H1 (cell line): Measurements from ENCODE around the gene PTPN5. TPM values are rescaled to one million over a fixed set of nuclear protein-coding genes. Genes with fewer than 3 reads are reported as not detected.

Experiments
- CTCF ChIA-PET: fragments of 300-600 bp; sonication (Branson Sonifier 250); formaldehyde crosslinking; loops from one replicate; lab custom pipeline; 2021; ENCODE audit not compliant: partially characterized antibody; lab: Charles Lee
- POLR2A ChIA-PET: fragments of 300-600 bp; sonication (Branson Sonifier 250); formaldehyde crosslinking; loops from one replicate; lab custom pipeline; 2021; ENCODE audit warnings: inconsistent platforms; ENCODE audit not compliant: partially characterized antibody; lab: Charles Lee
- DNase-seq, 2 experiments: peaks; one replicate each; pipeline versions ENCODE4 v3.0.0 to v3.0.0-alpha.2; 2010 to 2022; ENCODE audit warnings: low spot score in 2 of 2, low read depth in 1 of 2, mixed read lengths in 1 of 2
- FAIRE-seq: peaks from 2 replicates; lab custom pipeline; 2011; peaks lifted over from hg19 to GRCh38; lab: Jason Lieb, UNC
- H2AFZ ChIP-seq: 2 replicates; pipeline ENCODE4 v1.8.1; 2012; ENCODE audit warnings: low read length, inconsistent platforms
- H2AK5ac ChIP-seq: 2 replicates; pipeline ENCODE4 v1.6.1; 2013; ENCODE audit warnings: low read depth, low read length
- H2BK120ac ChIP-seq: replicated peaks from 2 replicates; pipeline ENCODE3; 2013; ENCODE audit warnings: low read depth, low read length, inconsistent platforms
- H2BK12ac ChIP-seq: 2 replicates; pipeline ENCODE4 v1.6.1; 2013; ENCODE audit warnings: low read depth, low read length
- H2BK15ac ChIP-seq: 2 replicates; pipeline ENCODE4 v1.6.1; 2013; ENCODE audit warnings: low read length
- H2BK20ac ChIP-seq: 2 replicates; pipeline ENCODE4 v1.6.1; 2013; ENCODE audit warnings: low read length
- H2BK5ac ChIP-seq: 2 replicates; pipeline ENCODE4 v1.6.1; 2013; ENCODE audit warnings: low read depth, low read length
- H3K14ac ChIP-seq: 2 replicates; pipeline ENCODE4 v1.6.1; 2013; ENCODE audit warnings: inconsistent platforms; ENCODE audit not compliant: insufficient read length
- H3K18ac ChIP-seq: 2 replicates; pipeline ENCODE4 v1.6.1; 2013; ENCODE audit warnings: low read length; ENCODE audit errors: extremely low read depth
- H3K23ac ChIP-seq: 2 replicates; pipeline ENCODE4 v1.6.1; 2013; ENCODE audit warnings: inconsistent platforms; ENCODE audit not compliant: insufficient read length
- H3K23me2 ChIP-seq: 2 replicates; pipeline ENCODE4 v1.6.1; 2013; ENCODE audit warnings: low read depth, low read length
- H3K27ac ChIP-seq: 2 replicates; pipeline ENCODE4 v1.6.1; 2011; ENCODE audit warnings: low read depth, low read length, inconsistent platforms
- H3K27me3 ChIP-seq, 4 experiments: replicated peaks in 1 of 4; 1 replicate in 1 of 4; 2 replicates in 3 of 4; pipeline versions ENCODE4 v1.6.1 to v1.8.1; 2011 to 2013; ENCODE audit warnings: low read length in 3 of 4, mild to moderate bottlenecking in 3 of 4, inconsistent platforms in 2 of 4, mixed read lengths in 2 of 4, moderate library complexity in 1 of 4; ENCODE audit not compliant: control insufficient read depth in 3 of 4, insufficient read depth in 3 of 4; ENCODE audit errors: extremely low read depth in 1 of 4
- H3K36me3 ChIP-seq, 4 experiments: 2 replicates each; pipeline versions ENCODE4 v1.6.1 to v1.8.1; 2011 to 2013; ENCODE audit warnings: mild to moderate bottlenecking in 4 of 4, low read length in 3 of 4, moderate library complexity in 2 of 4, control low read depth in 1 of 4, inconsistent platforms in 1 of 4; ENCODE audit not compliant: insufficient read depth in 4 of 4, control insufficient read depth in 2 of 4
- H3K4ac ChIP-seq: replicated peaks from 2 replicates; pipeline ENCODE3; 2013; ENCODE audit warnings: low read length, low read depth, mixed read lengths, inconsistent platforms; ENCODE audit not compliant: insufficient read length
- H3K4me1 ChIP-seq, 4 experiments: replicated peaks in 1 of 4; 1 replicate in 1 of 4; 2 replicates in 3 of 4; pipeline versions ENCODE4 v1.6.1 to v1.8.1; 2011 to 2013; ENCODE audit warnings: low read length in 3 of 4, inconsistent platforms in 2 of 4, mixed read lengths in 1 of 4; ENCODE audit not compliant: insufficient read depth in 4 of 4, control insufficient read depth in 3 of 4
- H3K4me2 ChIP-seq, 2 experiments: 2 replicates each; pipeline versions ENCODE4 v1.6.1 to v1.8.1; 2011 to 2013; ENCODE audit warnings: low read depth in 2 of 2, low read length in 2 of 2, control low read depth in 1 of 2, inconsistent platforms in 1 of 2, mild to moderate bottlenecking in 1 of 2; ENCODE audit not compliant: insufficient read depth in 1 of 2
- H3K4me3 ChIP-seq, 4 experiments: fragments of 200-600, 300-600 bp in 1 of 4; sonication (generic), shearing (Covaris generic), sonication (Bioruptor Twin) in 1 of 4; 2 replicates each; pipeline versions ENCODE4 v1.5.1 to v1.8.1; 2011 to 2016; ENCODE audit warnings: low read length in 4 of 4, low read depth in 3 of 4, control low read depth in 2 of 4, inconsistent platforms in 2 of 4, mild to moderate bottlenecking in 2 of 4, mixed read lengths in 1 of 4, moderate library complexity in 1 of 4; ENCODE audit not compliant: insufficient read depth in 2 of 4; ENCODE audit errors: extremely low read depth in 1 of 4
- H3K56ac ChIP-seq: replicated peaks from 2 replicates; pipeline ENCODE3; 2013; ENCODE audit warnings: low read depth, mild to moderate bottlenecking, mixed read lengths, low read length, inconsistent platforms; ENCODE audit not compliant: insufficient read length
- H3K79me1 ChIP-seq: 2 replicates; pipeline ENCODE4 v1.6.1; 2013; ENCODE audit warnings: low read depth, low read length, control low read depth
- H3K79me2 ChIP-seq, 2 experiments: 2 replicates each; pipeline versions ENCODE4 v1.6.1 to v1.8.1; 2012 to 2013; ENCODE audit warnings: low read length in 2 of 2, mild to moderate bottlenecking in 2 of 2, inconsistent platforms in 1 of 2; ENCODE audit not compliant: insufficient read depth in 2 of 2, control insufficient read depth in 1 of 2
- H3K9ac ChIP-seq, 4 experiments: replicated peaks in 1 of 4; 1 replicate in 1 of 4; 2 replicates in 3 of 4; pipeline versions ENCODE4 v1.6.1 to v1.8.1; 2011 to 2013; ENCODE audit warnings: low read depth in 3 of 4, low read length in 3 of 4, control low read depth in 2 of 4, mild to moderate bottlenecking in 2 of 4, moderate library complexity in 2 of 4, inconsistent platforms in 1 of 4; ENCODE audit errors: extremely low read depth in 1 of 4
- H3K9me3 ChIP-seq, 2 experiments: 2 replicates each; pipeline versions ENCODE4 v1.6.1 to v1.8.1; 2012 to 2013; ENCODE audit warnings: mild to moderate bottlenecking in 2 of 2, moderate library complexity in 2 of 2, control low read depth in 1 of 2, inconsistent platforms in 1 of 2, low read depth in 1 of 2, low read length in 1 of 2, mixed read lengths in 1 of 2; ENCODE audit not compliant: insufficient read depth in 2 of 2
- H4K20me1 ChIP-seq, 2 experiments: replicated peaks in 1 of 2; 2 replicates each; pipeline versions ENCODE3 to v1.8.1; 2011 to 2013; ENCODE audit warnings: inconsistent platforms in 2 of 2, low read length in 2 of 2, mild to moderate bottlenecking in 1 of 2; ENCODE audit not compliant: insufficient read depth in 2 of 2, control insufficient read depth in 1 of 2
- H4K5ac ChIP-seq: 2 replicates; pipeline ENCODE4 v1.6.1; 2013; ENCODE audit warnings: low read length, low read depth, mixed read lengths, inconsistent platforms; ENCODE audit not compliant: insufficient read length
- H4K8ac ChIP-seq: 2 replicates; pipeline ENCODE4 v1.8.0; 2013; ENCODE audit warnings: mild to moderate bottlenecking, moderate library complexity, low read length, inconsistent platforms; ENCODE audit not compliant: insufficient read depth; ENCODE audit errors: extremely low read depth
- H4K91ac ChIP-seq: replicated peaks from 2 replicates; pipeline ENCODE3; 2013; ENCODE audit warnings: low read length, mixed read lengths, inconsistent platforms; ENCODE audit not compliant: insufficient read length
- CBX5 ChIP-seq: fragments of 300-800, 300-1000 bp; sonication (generic); IDR thresholded peaks from 2 replicates; pipeline ENCODE4 v1.7.1; 2016; ENCODE audit warnings: antibody characterized with exemption, low read length, low read depth
- CEBPB ChIP-seq: IDR thresholded peaks from 2 replicates; pipeline ENCODE4 v1.6.1; 2012; ENCODE audit warnings: low read depth, low read length
- CREB1 ChIP-seq: IDR thresholded peaks from 2 replicates; pipeline ENCODE4 v1.6.1; 2012; ENCODE audit warnings: inconsistent platforms
- CTCF ChIP-seq, 3 experiments: IDR thresholded peaks; 1 replicate in 2 of 3; 2 replicates in 1 of 3; pipeline versions ENCODE4 v1.5.1 to v1.6.1; 2011; ENCODE audit warnings: low read length in 3 of 3, mild to moderate bottlenecking in 3 of 3, inconsistent platforms in 2 of 3, low read depth in 1 of 3, moderate library complexity in 1 of 3; ENCODE audit not compliant: insufficient read depth in 1 of 3; ENCODE audit errors: control extremely low read depth in 1 of 3
- KDM4A ChIP-seq: IDR thresholded peaks from one replicate; pipeline ENCODE4 v1.7.1; 2012; ENCODE audit warnings: low read depth, mild to moderate bottlenecking, moderate library complexity, low read length, inconsistent platforms; ENCODE audit not compliant: severe bottlenecking
- NANOG ChIP-seq: IDR thresholded peaks from 2 replicates; pipeline ENCODE4 v1.6.1; 2011; ENCODE audit warnings: low read length, low read depth, mild to moderate bottlenecking, inconsistent platforms; ENCODE audit not compliant: insufficient read depth, poor library complexity, severe bottlenecking
- PHF8 ChIP-seq: fragments of 200-600 bp; sonication (generic); conservative IDR thresholded peaks from 2 replicates; pipeline ENCODE4 v1.7.1; 2012; ENCODE audit warnings: low read depth, mild to moderate bottlenecking, inconsistent platforms, low read length, moderate library complexity
- SRF ChIP-seq: IDR thresholded peaks from 2 replicates; pipeline ENCODE4 v1.6.1; 2011; ENCODE audit warnings: mild to moderate bottlenecking, low read depth, low read length, moderate library complexity
- TEAD4 ChIP-seq: IDR thresholded peaks from 2 replicates; pipeline ENCODE4 v1.6.1; 2012; ENCODE audit warnings: low read depth, low read length, inconsistent platforms, mixed read lengths
- WGBS, 2 experiments: shearing (Covaris generic) in 1 of 2; methylation state at CpG; one replicate each; pipeline versions ENCODE4 v1.1.6 to v1.1.7; 2013 to 2015; ENCODE audit warnings: low lambda C conversion rate in 2 of 2, mixed read lengths in 2 of 2, inconsistent platforms in 1 of 2, low coverage in 1 of 2, missing lambda C conversion rate in 1 of 2; ENCODE audit not compliant: insufficient replicate concordance in 2 of 2, insufficient coverage in 1 of 2, insufficient read length in 1 of 2; ENCODE audit errors: extremely low coverage in 1 of 2, missing lambda C conversion rate in 1 of 2; 5-methylcytosine and 5-hydroxymethylcytosine counted together
- polyA plus RNA-seq, 7 experiments: library from polyadenylated mRNA; depleted of rRNA in 3 of 7; stranded (reverse) in 5 of 7; unstranded in 2 of 7; fragments of >200 nt in 5 of 7; fragments of 200-250 nt in 2 of 7; gene quantifications; 1 replicate in 5 of 7; 2 replicates in 1 of 7; 4 replicates in 1 of 7; pipeline versions ENCODE4 v1.2.1 to v1.2.3, GENCODE V29; 2011 to 2013; ENCODE audit warnings: missing spikeins in 2 of 7, mixed read lengths in 2 of 7
- total RNA-seq: library from RNA; stranded (reverse); fragmentation: NEBNext Ultra II Directional; extraction: Animal tissue kit (Norgen Biotek cat#: 25700); gene quantifications from 2 replicates; pipeline ENCODE4 v1.2.1, GENCODE V29; 2021

The PTPN5 gene
- total and polyA plus RNA-seq, 2 of the 8 experiments (the other 6 are each of a cell fraction or from before 2014, with no cell fraction given) = 8.4 to 12.9 TPM

GRCh38 chr11:18721561-18722292, 69.9 kb downstream of the PTPN5 start:
- Histone ChIP-seq H3K14ac (no peak overlapping the region), H2BK12ac (no peak overlapping the region), H2BK5ac (no peak overlapping the region), H3K56ac (no peak overlapping the region), H3K36me3 (no peaks in the 10 kb centered on the region), H2BK120ac (no peak overlapping the region), H3K4me2 (peak overlapping the region; percentile 78 to 100), H4K5ac (no peak overlapping the region), H3K79me1 (no peaks in the 10 kb centered on the region), H3K18ac (peak overlapping the region; percentile 75; the same call in 1 of the 2 replicates), H3K4me1 (peaks cover 0 to 15% (median 10%) of the 10 kb centered on the region in 4 experiments; a peak in 5 of 7 replicates), H3K23ac (no peak overlapping the region), H3K9ac (peak overlapping the region; percentile 57 to 68 (median 61); a peak in 6 of 7 replicates), H4K20me1 (no peaks in the 10 kb centered on the region), H4K8ac (peak overlapping the region; percentile 79; the same call in 1 of the 2 replicates), H3K23me2 (peaks cover 13% of the 10 kb centered on the region), H2BK20ac (0 out of 2 replicates have a peak overlapping the region, but pooled peaks have one; percentile 89), H3K9me3 (no peaks in the 10 kb centered on the region), H4K91ac (no peak overlapping the region), H3K27ac (no peak overlapping the region), H2AFZ (peak overlapping the region; percentile 99), H3K79me2 (no peaks in the 10 kb centered on the region), H3K4ac (no peak overlapping the region), H2BK15ac (peak overlapping the region; percentile 99), H2AK5ac (no peak overlapping the region), H3K4me3 (peak overlapping the region; percentile 48 to 86 (median 80)), H3K27me3 (peaks cover 0 to 9% (median 3%) of the 10 kb centered on the region in 4 experiments; a peak in 2 of 7 replicates)
- WGBS, 2 experiments = 3% methylated on average over 32 of the region's 36 CpGs; no CpG with 5 or more reads in 1 of the 2 experiments
- FAIRE-seq (peak; percentile 42), DNase-seq (peak in 1 of 2 experiments; percentile 85)
- ChIA-PET CTCF (interaction anchor here (0.6 to 11.9 kb wide), 47 partner anchors 8 to 1259 kb away, joined by 3 to 225 read pairs (median 5); partner anchors contain the start of genes GTF2H1, HPS5, LDHA and MISFA), POLR2A (interaction anchor here (0.7 to 2.6 kb wide), 3 partner anchors 15 to 195 kb away, joined by 6 to 10 read pairs (median 6); partner anchors contain the start of genes TMEM86A and TSG101)
- TF ChIP-seq CEBPB (no peak), CREB1 (no peak; the same call in 1 of the 2 replicates), PHF8 (0 out of 2 replicates have a peak, but pooled peaks have one; percentile 24), SRF (no peak), TEAD4 (no peak), NANOG (no peak), KDM4A (peak; percentile 70), CBX5 (no peak), CTCF (IDR thresholded peaks at IDR 0.05; ENCODE audit: control extremely low read depth in 1 of 3, insufficient read depth in 1 of 3, low read depth in 1 of 3, low read length in 3 of 3) (peak; percentile 68 to 89 (median 84))
